SK-N-SH (cell line): ENCODE measurements around the gene FABP7. TPM values are rescaled to one million over a fixed set of nuclear protein-coding genes. Genes with fewer than 3 reads are reported as not detected.

Experiments used
- CTCF ChIA-PET: fragments of 300-600, 350-600 bp; formaldehyde crosslinking; extraction: SDS; loops from one replicate; lab custom pipeline; 2021; lab: Yijun Ruan, JAX
- POLR2A ChIA-PET: fragments of 350-600 bp; sonication (Branson Sonifier 250); formaldehyde crosslinking; extraction: SDS; loops from one replicate; lab custom pipeline; 2020; ENCODE audit warnings: antibody characterized with exemption, inconsistent platforms; lab: Yijun Ruan, JAX
- DNase-seq: peaks from one replicate; pipeline ENCODE4 v3.0.0; 2012
- H2AFZ ChIP-seq: fragments of 200-600 bp; sonication (generic); 2 replicates; pipeline ENCODE4 v1.8.1; 2016; ENCODE audit warnings: antibody characterized with exemption, mild to moderate bottlenecking, low read depth
- H3F3A ChIP-seq: fragments of 200-600 bp; sonication (generic); replicated peaks from 2 replicates; pipeline ENCODE3; 2016; ENCODE audit warnings: antibody characterized with exemption, mild to moderate bottlenecking; ENCODE audit not compliant: insufficient read depth
- H3K27ac ChIP-seq, 2 experiments: fragments of 200-500 bp in 1 of 2; fragments of 200-600 bp in 1 of 2; sonication (Bioruptor generic) in 1 of 2; sonication (generic), shearing (Covaris generic) in 1 of 2; 2 replicates each; pipeline versions ENCODE4 v1.5.1 to v1.6.1; 2014 to 2016; ENCODE audit warnings: low read depth in 2 of 2, inconsistent platforms in 1 of 2, low read length in 1 of 2, mild to moderate bottlenecking in 1 of 2, mixed read lengths in 1 of 2
- H3K27me3 ChIP-seq: fragments of 200-600 bp; sonication (generic), shearing (Covaris generic); 2 replicates; pipeline ENCODE4 v1.6.1; 2016; ENCODE audit warnings: mixed run types; ENCODE audit not compliant: insufficient read depth
- H3K36me3 ChIP-seq, 2 experiments: fragments of 200-500 bp in 1 of 2; fragments of 200-600 bp in 1 of 2; sonication (Bioruptor generic) in 1 of 2; sonication (generic) in 1 of 2; replicated peaks in 1 of 2; 2 replicates each; pipeline versions ENCODE3 to v1.5.1; 2014 to 2016; ENCODE audit warnings: low read length in 1 of 2, mild to moderate bottlenecking in 1 of 2; ENCODE audit not compliant: insufficient read depth in 2 of 2, control insufficient read depth in 1 of 2
- H3K4me1 ChIP-seq, 2 experiments: fragments of 200-500 bp in 1 of 2; fragments of 200-600 bp in 1 of 2; sonication (Bioruptor generic) in 1 of 2; sonication (generic), shearing (Covaris generic) in 1 of 2; 2 replicates each; pipeline versions ENCODE4 v1.5.1 to v1.6.1; 2014 to 2016; ENCODE audit warnings: low read depth in 1 of 2, low read length in 1 of 2, mixed run types in 1 of 2; ENCODE audit not compliant: insufficient read depth in 2 of 2, control insufficient read depth in 1 of 2
- H3K4me2 ChIP-seq: fragments of 200-600 bp; sonication (generic), shearing (Covaris generic); 2 replicates; pipeline ENCODE4 v1.6.1; 2017; ENCODE audit warnings: mixed run types
- H3K4me3 ChIP-seq, 2 experiments: fragments of 200-500 bp in 1 of 2; fragments of 200-600 bp in 1 of 2; sonication (Bioruptor generic) in 1 of 2; sonication (generic), shearing (Covaris generic) in 1 of 2; 2 replicates each; pipeline versions ENCODE4 v1.5.1 to v1.8.1; 2014 to 2016; ENCODE audit warnings: low read depth in 2 of 2, inconsistent platforms in 1 of 2, low read length in 1 of 2, mild to moderate bottlenecking in 1 of 2, mixed read lengths in 1 of 2, moderate library complexity in 1 of 2
- H3K79me2 ChIP-seq: fragments of 200-600 bp; sonication (generic); 2 replicates; pipeline ENCODE4 v1.8.1; 2017; ENCODE audit warnings: mild to moderate bottlenecking; ENCODE audit not compliant: insufficient read depth
- H3K9ac ChIP-seq: fragments of 200-600 bp; sonication (generic); 2 replicates; pipeline ENCODE4 v1.6.1; 2017; ENCODE audit warnings: mixed run types
- H3K9me2 ChIP-seq: fragments of 200-600 bp; sonication (generic); 2 replicates; pipeline ENCODE4 v1.6.1; 2017; ENCODE audit warnings: mixed run types
- H3K9me3 ChIP-seq: fragments of 200-600 bp; sonication (generic); 2 replicates; pipeline ENCODE4 v1.6.1; 2017; ENCODE audit warnings: mixed run types, mild to moderate bottlenecking, moderate library complexity
- H4K20me1 ChIP-seq: fragments of 200-600 bp; sonication (generic); 2 replicates; pipeline ENCODE4 v1.6.1; 2017; ENCODE audit warnings: mild to moderate bottlenecking, mixed run types; ENCODE audit not compliant: insufficient read depth
- CHD2 ChIP-seq: fragments of 150-350 bp; IDR thresholded peaks from 2 replicates; pipeline ENCODE4 v1.6.1; 2018; ENCODE audit warnings: low read length; ENCODE audit not compliant: partially characterized antibody
- EZH2phosphoT487 ChIP-seq: fragments of 200-600 bp; sonication (generic); IDR thresholded peaks from 2 replicates; pipeline ENCODE4 v1.6.1; 2017; ENCODE audit warnings: low read depth, mixed run types, mild to moderate bottlenecking, antibody characterized with exemption, moderate library complexity, borderline replicate concordance
- FOSL2 ChIP-seq: IDR thresholded peaks from 2 replicates; pipeline ENCODE4 v1.4.0; 2012; ENCODE audit warnings: low read depth, mild to moderate bottlenecking, moderate library complexity, borderline replicate concordance
- FOXJ3 ChIP-seq: sonication (generic); formaldehyde crosslinking; IDR thresholded peaks from 2 replicates; pipeline ENCODE4 v1.5.1; 2020; ENCODE audit warnings: mild to moderate bottlenecking, missing genetic modification reagents
- FOXM1 ChIP-seq: IDR thresholded peaks from 2 replicates; pipeline ENCODE4 v1.4.0; 2012; ENCODE audit warnings: low read depth, mild to moderate bottlenecking
- GATA2 ChIP-seq: sonication (generic); formaldehyde crosslinking; IDR thresholded peaks from 2 replicates; pipeline ENCODE4 v1.5.0; 2020; ENCODE audit warnings: mild to moderate bottlenecking, missing genetic modification reagents
- JUND ChIP-seq: IDR thresholded peaks from 2 replicates; pipeline ENCODE4 v1.4.0; 2012
- MEF2A ChIP-seq: IDR thresholded peaks from 2 replicates; pipeline ENCODE4 v1.4.0; 2012; ENCODE audit warnings: low read depth, borderline replicate concordance
- NFIC ChIP-seq: IDR thresholded peaks from 2 replicates; pipeline ENCODE4 v1.4.0; 2012; ENCODE audit warnings: borderline replicate concordance
- NRF1 ChIP-seq: IDR thresholded peaks from 2 replicates; pipeline ENCODE4 v1.6.1; 2012; ENCODE audit warnings: low read depth, mild to moderate bottlenecking, low read length
- RAD21 ChIP-seq: IDR thresholded peaks from 2 replicates; pipeline ENCODE4 v1.6.1; 2012; ENCODE audit warnings: mild to moderate bottlenecking, low read length
- RCOR1 ChIP-seq: fragments of 150-350 bp; IDR thresholded peaks from 2 replicates; pipeline ENCODE4 v1.6.1; 2017; ENCODE audit warnings: antibody characterized with exemption, low read length
- RFX5 ChIP-seq: IDR thresholded peaks from 2 replicates; pipeline ENCODE4 v1.6.1; 2012; ENCODE audit warnings: mild to moderate bottlenecking, improper control_type of control experiment, low read length
- SIN3A ChIP-seq: IDR thresholded peaks from 2 replicates; pipeline ENCODE4 v1.6.1; 2012; ENCODE audit warnings: low read depth, mild to moderate bottlenecking, low read length, moderate library complexity, borderline replicate concordance
- SMC3 ChIP-seq: IDR thresholded peaks from 2 replicates; pipeline ENCODE4 v1.6.1; 2012; ENCODE audit warnings: low read depth, low read length, improper control_type of control experiment
- WGBS: methylation state at CpG from one replicate; pipeline ENCODE4 v1.1.6; 2017; ENCODE audit warnings: low lambda C conversion rate; 5-methylcytosine and 5-hydroxymethylcytosine counted together
- polyA plus RNA-seq, 3 experiments: library from polyadenylated mRNA; depleted of rRNA; stranded (reverse); fragments of >200 nt; gene quantifications; 2 replicates each; pipeline ENCODE4 v1.2.3, GENCODE V29; 2012
- TF ChIP-seq, protein P1 (sequence below): IDR thresholded peaks from 2 replicates; pipeline ENCODE4 v1.4.0; 2012; ENCODE audit warnings: low read depth, borderline replicate concordance
- TF ChIP-seq, protein P2 (sequence below): IDR thresholded peaks from 2 replicates; pipeline ENCODE4 v1.4.0; 2012; ENCODE audit warnings: low read depth, borderline replicate concordance
- TF ChIP-seq, protein P3 (sequence below): fragments of 200-600 bp; sonication (generic); IDR thresholded peaks from 2 replicates; pipeline ENCODE4 v1.6.1; 2017; ENCODE audit warnings: antibody characterized with exemption, mild to moderate bottlenecking, moderate library complexity

The FABP7 gene
- polyA plus RNA-seq, 1 of the 3 experiments (the other 2 are of a cell fraction): not detected

DNA sequence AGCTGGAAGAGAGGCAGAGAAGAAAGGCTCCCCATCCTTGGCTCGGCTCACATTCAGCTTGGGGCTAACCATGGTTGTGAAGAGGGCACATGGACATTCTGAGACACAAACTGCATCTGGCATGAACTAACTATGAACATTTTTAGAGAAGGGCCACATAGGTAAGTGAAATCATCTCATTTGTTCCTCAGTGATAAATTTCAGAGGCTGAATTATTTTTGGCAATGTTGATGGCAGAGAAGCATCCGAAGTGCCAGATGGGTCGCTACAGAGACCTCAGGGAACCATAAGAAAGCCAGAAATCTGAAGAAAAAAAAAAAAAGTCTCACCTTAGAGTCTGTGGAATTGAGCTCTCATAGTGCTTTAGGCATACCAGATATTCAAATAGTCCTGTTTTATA lies 49.2 kb upstream of the FABP7 start:
- Histone ChIP-seq H3K4me1 (no peaks in the 10 kb centered on the region; a peak in 1 of 4 replicates), H2AFZ (no peak overlapping the region), H3K36me3 (no peaks in the 10 kb centered on the region), H3K27me3 (peaks cover 45% of the 10 kb centered on the region), H3K79me2 (no peaks in the 10 kb centered on the region), H3K4me2 (no peak overlapping the region), H3K9me3 (no peaks in the 10 kb centered on the region), H3K9me2 (no peaks in the 10 kb centered on the region), H3K4me3 (no peak overlapping the region), H3K9ac (no peak overlapping the region), H3K27ac (no peak overlapping the region), H4K20me1 (no peaks in the 10 kb centered on the region), H3F3A (no peaks in the 10 kb centered on the region)
- no peak for DNase-seq
- 8% methylated on average over 3 of the region's 3 CpGs for WGBS
- ChIA-PET CTCF (interaction anchor here (0.8 to 5.1 kb wide), 14 partner anchors 11 to 985 kb away, joined by 3 to 47 read pairs (median 4); no protein-coding TSS in a partner anchor), POLR2A (no interaction called here)
- TF ChIP-seq NRF1: no peak
- TF ChIP-seq CHD2: no peak
- TF ChIP-seq FOSL2: no peak
- no peak for TF ChIP-seq FOXM1
- TF ChIP-seq, protein P1, sequence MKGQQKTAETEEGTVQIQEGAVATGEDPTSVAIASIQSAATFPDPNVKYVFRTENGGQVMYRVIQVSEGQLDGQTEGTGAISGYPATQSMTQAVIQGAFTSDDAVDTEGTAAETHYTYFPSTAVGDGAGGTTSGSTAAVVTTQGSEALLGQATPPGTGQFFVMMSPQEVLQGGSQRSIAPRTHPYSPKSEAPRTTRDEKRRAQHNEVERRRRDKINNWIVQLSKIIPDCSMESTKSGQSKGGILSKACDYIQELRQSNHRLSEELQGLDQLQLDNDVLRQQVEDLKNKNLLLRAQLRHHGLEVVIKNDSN: no peak
- TF ChIP-seq, protein P2, sequence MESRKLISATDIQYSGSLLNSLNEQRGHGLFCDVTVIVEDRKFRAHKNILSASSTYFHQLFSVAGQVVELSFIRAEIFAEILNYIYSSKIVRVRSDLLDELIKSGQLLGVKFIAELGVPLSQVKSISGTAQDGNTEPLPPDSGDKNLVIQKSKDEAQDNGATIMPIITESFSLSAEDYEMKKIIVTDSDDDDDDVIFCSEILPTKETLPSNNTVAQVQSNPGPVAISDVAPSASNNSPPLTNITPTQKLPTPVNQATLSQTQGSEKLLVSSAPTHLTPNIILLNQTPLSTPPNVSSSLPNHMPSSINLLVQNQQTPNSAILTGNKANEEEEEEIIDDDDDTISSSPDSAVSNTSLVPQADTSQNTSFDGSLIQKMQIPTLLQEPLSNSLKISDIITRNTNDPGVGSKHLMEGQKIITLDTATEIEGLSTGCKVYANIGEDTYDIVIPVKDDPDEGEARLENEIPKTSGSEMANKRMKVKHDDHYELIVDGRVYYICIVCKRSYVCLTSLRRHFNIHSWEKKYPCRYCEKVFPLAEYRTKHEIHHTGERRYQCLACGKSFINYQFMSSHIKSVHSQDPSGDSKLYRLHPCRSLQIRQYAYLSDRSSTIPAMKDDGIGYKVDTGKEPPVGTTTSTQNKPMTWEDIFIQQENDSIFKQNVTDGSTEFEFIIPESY: no peak
- TF ChIP-seq NFIC: no peak
- TF ChIP-seq EZH2phosphoT487: no peak
- no peak for TF ChIP-seq MEF2A
- TF ChIP-seq GATA2: no peak
- TF ChIP-seq FOXJ3 (CRISPR knock-in tag): no peak
- TF ChIP-seq RFX5: no peak
- TF ChIP-seq RCOR1: no peak
- TF ChIP-seq JUND: no peak
- no peak for TF ChIP-seq SMC3

DNA sequence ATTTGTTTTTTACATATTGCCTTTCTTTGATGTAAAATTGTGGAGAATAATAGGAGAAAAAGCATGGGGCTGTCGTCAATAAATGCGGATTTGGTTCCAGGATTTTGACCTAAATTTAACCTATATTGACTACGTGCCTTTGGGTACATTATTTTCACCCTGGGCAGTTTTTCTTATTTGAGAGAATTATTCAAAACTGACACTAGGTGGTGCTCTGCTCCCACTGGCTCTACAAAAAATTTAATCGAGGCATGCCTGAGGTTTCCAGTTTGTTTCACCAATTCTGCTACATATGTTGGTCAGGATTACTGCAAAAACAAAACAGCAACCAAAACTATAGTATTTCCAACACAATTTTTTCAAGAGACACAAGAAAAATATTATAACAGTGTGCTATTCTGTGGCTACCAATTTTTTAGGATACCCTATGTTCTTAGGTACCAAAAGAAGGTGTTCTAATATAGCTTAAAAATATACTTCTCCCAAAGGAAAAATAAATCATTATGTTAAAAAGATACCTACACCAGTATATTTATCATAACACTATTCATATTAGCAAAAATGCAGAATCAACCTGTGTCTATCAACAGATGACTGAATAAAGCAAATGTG lies 48.6 kb upstream of the FABP7 start:
- no peaks in the 10 kb centered on the region for H3F3A ChIP-seq

More for the DNA sequence above, 48.6 kb upstream of the FABP7 start:
- ChIA-PET CTCF (interaction anchor here (0.7 to 5.1 kb wide), 14 partner anchors 10 to 984 kb away, joined by 3 to 47 read pairs (median 4); no protein-coding TSS in a partner anchor), POLR2A (interaction anchor here (1.1 kb wide), 1 partner anchor 109 kb away, joined by 3 read pairs; no protein-coding TSS in a partner anchor)
- Histone ChIP-seq H3K27ac (no peak overlapping the region), H4K20me1 (no peaks in the 10 kb centered on the region), H3K27me3 (peaks cover 48% of the 10 kb centered on the region), H3K9ac (no peak overlapping the region), H3K9me2 (no peaks in the 10 kb centered on the region), H3K9me3 (no peaks in the 10 kb centered on the region), H3K36me3 (no peaks in the 10 kb centered on the region), H3K4me1 (peaks cover 0 to under 1% of the 10 kb centered on the region in 2 experiments; a peak in 1 of 4 replicates), H2AFZ (no peak overlapping the region), H3K4me2 (no peak overlapping the region), H3K79me2 (no peaks in the 10 kb centered on the region), H3K4me3 (no peak overlapping the region; a peak in 1 of 4 replicates)
- TF ChIP-seq CHD2: no peak
- TF ChIP-seq, protein P3, sequence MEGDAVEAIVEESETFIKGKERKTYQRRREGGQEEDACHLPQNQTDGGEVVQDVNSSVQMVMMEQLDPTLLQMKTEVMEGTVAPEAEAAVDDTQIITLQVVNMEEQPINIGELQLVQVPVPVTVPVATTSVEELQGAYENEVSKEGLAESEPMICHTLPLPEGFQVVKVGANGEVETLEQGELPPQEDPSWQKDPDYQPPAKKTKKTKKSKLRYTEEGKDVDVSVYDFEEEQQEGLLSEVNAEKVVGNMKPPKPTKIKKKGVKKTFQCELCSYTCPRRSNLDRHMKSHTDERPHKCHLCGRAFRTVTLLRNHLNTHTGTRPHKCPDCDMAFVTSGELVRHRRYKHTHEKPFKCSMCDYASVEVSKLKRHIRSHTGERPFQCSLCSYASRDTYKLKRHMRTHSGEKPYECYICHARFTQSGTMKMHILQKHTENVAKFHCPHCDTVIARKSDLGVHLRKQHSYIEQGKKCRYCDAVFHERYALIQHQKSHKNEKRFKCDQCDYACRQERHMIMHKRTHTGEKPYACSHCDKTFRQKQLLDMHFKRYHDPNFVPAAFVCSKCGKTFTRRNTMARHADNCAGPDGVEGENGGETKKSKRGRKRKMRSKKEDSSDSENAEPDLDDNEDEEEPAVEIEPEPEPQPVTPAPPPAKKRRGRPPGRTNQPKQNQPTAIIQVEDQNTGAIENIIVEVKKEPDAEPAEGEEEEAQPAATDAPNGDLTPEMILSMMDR: peak; percentile 83
- TF ChIP-seq SMC3: peak; percentile 40
- no peak for TF ChIP-seq RFX5
- no peak for TF ChIP-seq EZH2phosphoT487
- TF ChIP-seq SIN3A: no peak
- peak; percentile 83 for TF ChIP-seq RAD21
- peak; percentile 20 for DNase-seq
- under 1% methylated on average over 4 of the region's 4 CpGs for WGBS
